Inferior parietal cortex (tissue), 1 donor: ENCODE results near the gene GOLGA8M.
"Not testable (repeated sequence)": the region's sequence is repeated elsewhere in the genome, so short reads cannot be mapped to it uniquely, and the experiment has no call there.

Experiments
- DNase-seq: peaks from one replicate; pipeline ENCODE4 v3.0.0-alpha.2; 2016; ENCODE audit errors: extremely low spot score

Gene GOLGA8M

GRCh38 chr15:28663717-28664116 lies 48.5 kb downstream of the GOLGA8M start:
- DNase-seq, result not testable (repeated sequence)

GRCh38 chr15:28660750-28661149 lies 51.5 kb downstream of the GOLGA8M start:
- DNase-seq, result not testable (repeated sequence)

GRCh38 chr15:28656018-28656360 lies 56.2 kb downstream of the GOLGA8M start:
- not testable (repeated sequence) for DNase-seq

- not testable (repeated sequence) for DNase-seq
These were observed 56.7 kb downstream of the GOLGA8M start for GRCh38 chr15:28655329-28656017.

GRCh38 chr15:28654194-28654593 lies 58.0 kb downstream of the GOLGA8M start:
- not testable (repeated sequence) for DNase-seq

- DNase-seq, result not testable (repeated sequence)
These were observed 59.7 kb downstream of the GOLGA8M start for GRCh38 chr15:28652538-28652937.
